Measurements from ENCODE around the gene RAD51B. TPM values are rescaled to one million over a fixed set of nuclear protein-coding genes. Genes with fewer than 3 reads are reported as not detected.

Gene RAD51B
- total and polyA plus RNA-seq, 4 donors, result 2.5 to 95.0 (median 9.6) TPM

DNA sequence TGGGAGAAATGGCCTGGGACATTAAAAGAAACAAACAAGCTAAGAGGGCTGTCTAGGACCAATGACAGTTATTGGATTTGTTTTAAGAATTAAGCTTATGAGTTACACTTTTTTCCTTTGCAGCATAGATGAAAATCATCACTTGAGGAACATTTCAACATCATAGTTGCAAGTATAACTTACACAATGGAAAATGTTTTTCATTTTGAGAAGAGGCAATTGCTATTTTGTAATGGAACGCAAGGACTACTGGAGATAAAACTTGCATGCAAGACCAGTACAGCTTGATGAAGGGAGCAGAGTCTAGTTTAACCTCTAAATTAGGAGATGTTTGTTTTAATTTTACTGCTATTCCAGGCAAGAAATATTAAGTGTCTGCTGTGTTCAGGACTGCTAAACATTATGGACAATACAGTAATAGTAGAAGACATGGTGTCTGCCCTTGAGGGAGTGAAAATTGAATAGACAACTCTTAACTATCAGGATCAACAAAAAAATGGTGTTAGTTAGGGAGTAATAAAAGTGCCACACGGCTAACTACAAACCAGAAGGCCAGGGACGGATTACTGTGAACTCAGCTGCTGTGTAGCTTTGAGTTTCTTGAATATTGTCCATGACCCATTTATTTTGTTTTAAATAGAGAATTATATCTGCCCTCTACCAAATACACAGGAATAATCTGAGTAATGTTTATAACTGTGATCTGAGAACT lies 374.5 kb downstream of the RAD51B start:
- H3K27me3 ChIP-seq (ENCODE audit: control insufficient read depth in 3 of 3, insufficient read depth in 3 of 3, low read length in 2 of 3), result no peaks in the 10 kb centered on the region
- no peak overlapping the region for H3K4me3 ChIP-seq
- DNase-seq (peak in 2 of 3 donors; percentile 45 to 61), ATAC-seq (ENCODE audit: insufficient read depth, low FRiP score) (no peak)
- WGBS, 2 donors, result 68 to 73% methylated on average over 3 of the region's 3 CpGs
- TF ChIP-seq, protein P1, sequence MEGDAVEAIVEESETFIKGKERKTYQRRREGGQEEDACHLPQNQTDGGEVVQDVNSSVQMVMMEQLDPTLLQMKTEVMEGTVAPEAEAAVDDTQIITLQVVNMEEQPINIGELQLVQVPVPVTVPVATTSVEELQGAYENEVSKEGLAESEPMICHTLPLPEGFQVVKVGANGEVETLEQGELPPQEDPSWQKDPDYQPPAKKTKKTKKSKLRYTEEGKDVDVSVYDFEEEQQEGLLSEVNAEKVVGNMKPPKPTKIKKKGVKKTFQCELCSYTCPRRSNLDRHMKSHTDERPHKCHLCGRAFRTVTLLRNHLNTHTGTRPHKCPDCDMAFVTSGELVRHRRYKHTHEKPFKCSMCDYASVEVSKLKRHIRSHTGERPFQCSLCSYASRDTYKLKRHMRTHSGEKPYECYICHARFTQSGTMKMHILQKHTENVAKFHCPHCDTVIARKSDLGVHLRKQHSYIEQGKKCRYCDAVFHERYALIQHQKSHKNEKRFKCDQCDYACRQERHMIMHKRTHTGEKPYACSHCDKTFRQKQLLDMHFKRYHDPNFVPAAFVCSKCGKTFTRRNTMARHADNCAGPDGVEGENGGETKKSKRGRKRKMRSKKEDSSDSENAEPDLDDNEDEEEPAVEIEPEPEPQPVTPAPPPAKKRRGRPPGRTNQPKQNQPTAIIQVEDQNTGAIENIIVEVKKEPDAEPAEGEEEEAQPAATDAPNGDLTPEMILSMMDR (IDR thresholded peaks at IDR 0.05; ENCODE audit: control extremely low read depth, extremely low read depth), result no peak
- H3K4me1 ChIP-seq (ENCODE audit: control insufficient read depth in 5 of 5, insufficient read depth in 5 of 5, low read length in 5 of 5), result peaks cover 0 to 26% (median 17%) of the 10 kb centered on the region in 5 donors
- H3K9ac ChIP-seq (ENCODE audit: insufficient read depth in 1 of 2, low read length in 2 of 2), result no peak overlapping the region
- peaks cover 0 to 3% (median 0%) of the 10 kb centered on the region in 4 donors for H3K36me3 ChIP-seq (ENCODE audit: control insufficient read depth in 4 of 4, insufficient read depth in 4 of 4, low read length in 4 of 4)
- no peaks in the 10 kb centered on the region for H3K9me3 ChIP-seq (ENCODE audit: control insufficient read depth in 4 of 4, insufficient read depth in 3 of 4, low read length in 3 of 4)
- H3K27ac ChIP-seq (ENCODE audit: low read depth in 1 of 2, low read length in 1 of 2), result no peak overlapping the region

DNA sequence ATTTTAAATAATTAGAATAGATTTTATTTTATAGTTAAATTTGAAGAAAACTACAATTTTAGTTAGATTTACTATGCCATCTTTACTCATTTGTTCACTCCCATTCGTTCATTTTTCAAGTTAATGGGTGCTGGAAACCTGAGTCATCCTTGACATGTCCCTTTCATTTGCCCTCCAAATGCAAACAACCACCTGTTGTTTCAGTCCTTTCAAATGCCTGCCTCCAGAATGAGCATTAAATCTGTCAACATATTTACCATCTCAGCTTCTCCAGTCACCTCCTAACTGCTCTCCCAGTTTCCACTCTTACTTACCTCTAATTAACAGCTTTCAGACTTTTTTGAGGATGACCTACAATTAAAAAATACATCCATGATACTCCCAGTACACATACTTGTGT lies 375.5 kb downstream of the RAD51B start:
- TF ChIP-seq, protein P1 (IDR thresholded peaks at IDR 0.05; ENCODE audit: control extremely low read depth, extremely low read depth), result no peak
- WGBS, 2 donors, result 78 to 79% methylated on average over 1 of the region's 1 CpG
- DNase-seq (no peak), ATAC-seq (ENCODE audit: insufficient read depth, low FRiP score) (no peak)
- H3K27me3 ChIP-seq (ENCODE audit: control insufficient read depth in 3 of 3, insufficient read depth in 3 of 3, low read length in 2 of 3), result no peaks in the 10 kb centered on the region
- H3K4me1 ChIP-seq (ENCODE audit: control insufficient read depth in 5 of 5, insufficient read depth in 5 of 5, low read length in 5 of 5), result peaks cover 0 to 36% (median 17%) of the 10 kb centered on the region in 5 donors
- H3K9ac ChIP-seq (ENCODE audit: insufficient read depth in 1 of 2, low read length in 2 of 2), result no peak overlapping the region
- H3K9me3 ChIP-seq (ENCODE audit: control insufficient read depth in 4 of 4, insufficient read depth in 3 of 4, low read length in 3 of 4), result no peaks in the 10 kb centered on the region
- no peak overlapping the region for H3K4me3 ChIP-seq
- H3K36me3 ChIP-seq (ENCODE audit: control insufficient read depth in 4 of 4, insufficient read depth in 4 of 4, low read length in 4 of 4), result peaks cover 0 to 3% (median 0%) of the 10 kb centered on the region in 4 donors
- no peak overlapping the region for H3K27ac ChIP-seq (ENCODE audit: low read depth in 1 of 2, low read length in 1 of 2)

DNA sequence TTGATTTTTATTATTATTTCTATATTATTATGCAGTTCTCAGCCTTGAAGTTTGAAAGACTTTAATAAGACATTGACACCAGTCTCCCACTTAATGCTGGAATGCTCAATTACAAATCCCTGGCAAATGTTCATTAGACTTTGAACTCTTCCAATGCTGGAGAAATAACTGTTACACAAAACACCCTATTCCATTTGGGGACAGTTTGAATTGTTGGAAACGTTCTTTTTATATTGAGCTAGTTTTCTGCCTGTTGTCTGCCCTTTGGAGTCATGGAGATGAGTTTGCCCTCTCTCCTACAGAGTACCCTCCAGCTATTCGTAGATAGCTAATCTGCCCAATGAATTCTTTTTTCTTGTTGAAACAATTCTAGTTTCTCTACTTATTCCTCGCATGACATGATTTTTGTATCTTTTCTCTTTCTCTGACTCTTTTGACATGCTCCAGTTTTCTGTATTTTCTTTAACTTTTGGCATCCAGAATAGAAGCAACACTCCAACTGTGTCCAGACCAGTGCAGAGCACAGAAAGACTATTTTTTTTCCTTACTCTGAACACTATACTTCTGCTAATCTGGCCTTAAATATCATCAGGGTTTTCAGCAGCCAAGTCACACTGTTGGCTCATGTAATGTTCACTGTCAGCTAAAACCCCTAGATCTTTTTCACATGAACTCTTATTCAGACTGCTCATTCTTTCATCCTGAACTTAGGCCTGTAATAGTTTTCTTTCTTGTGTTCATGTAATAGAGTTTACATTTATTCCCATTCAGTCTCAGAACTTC lies 379.3 kb downstream of the RAD51B start:
- Histone ChIP-seq H3K27ac (ENCODE audit: low read depth in 1 of 2, low read length in 1 of 2) (peak overlapping the region in 1 of 2 donors; percentile 74), H3K9ac (ENCODE audit: insufficient read depth in 1 of 2, low read length in 2 of 2) (peak overlapping the region in 1 of 2 donors; percentile 36)
- TF ChIP-seq, protein P1 (IDR thresholded peaks at IDR 0.05; ENCODE audit: control extremely low read depth, extremely low read depth), result no peak

More for the DNA sequence above, 379.3 kb downstream of the RAD51B start:
- no peak overlapping the region for H3K4me3 ChIP-seq
- peaks cover 0 to 20% (median 10%) of the 10 kb centered on the region in 5 donors for H3K4me1 ChIP-seq (ENCODE audit: control insufficient read depth in 5 of 5, insufficient read depth in 5 of 5, low read length in 5 of 5)
- no peaks in the 10 kb centered on the region for H3K36me3 ChIP-seq (ENCODE audit: control insufficient read depth in 4 of 4, insufficient read depth in 4 of 4, low read length in 4 of 4)
- no peaks in the 10 kb centered on the region for H3K27me3 ChIP-seq (ENCODE audit: control insufficient read depth in 3 of 3, insufficient read depth in 3 of 3, low read length in 2 of 3)
- ATAC-seq (ENCODE audit: insufficient read depth, low FRiP score) (no peak), DNase-seq (peak in 2 of 3 donors; percentile 60 to 84)
- H3K9me3 ChIP-seq (ENCODE audit: control insufficient read depth in 4 of 4, insufficient read depth in 3 of 4, low read length in 3 of 4), result peaks cover 0 to 3% (median 0%) of the 10 kb centered on the region in 4 donors
- WGBS, 2 donors, result 79 to 88% methylated on average over 3 of the region's 3 CpGs
